ENCODE data around the gene RAVER1.

GRCh38 chr19:10270180-10270615 lies 63.1 kb downstream of the RAVER1 start:
- TF ChIP-seq CTCF (IDR thresholded peaks at IDR 0.05) (no peak), REST (IDR thresholded peaks at IDR 0.05; ENCODE audit: insufficient read depth in 1 of 2, low read depth in 2 of 2, low read length in 1 of 2) (no peak), POLR2AphosphoS5 (IDR thresholded peaks at IDR 0.05; ENCODE audit: low read depth, low read length) (no peak)

Data from Panc1 (cell line).